Ureter (tissue), 1 donor: ENCODE data around the gene RBBP8NL. TPM values are rescaled to one million over a fixed set of nuclear protein-coding genes. Genes with fewer than 3 reads are reported as not detected.

Experiments
- DNase-seq: peaks from one replicate; pipeline ENCODE4 v3.0.0-alpha.2; 2020; ENCODE audit warnings: low spot score
- total RNA-seq: library from RNA; stranded (reverse); gene quantifications from one replicate; pipeline ENCODE4 v1.2.4, GENCODE V29; 2023
- donor health status: DM: yes; HTN: yes; CAD: no.

RBBP8NL gene
- total RNA-seq, 1 donor from 2014 or later: 11.4 TPM

- DNase-seq: no peak
These were observed 33.5 kb downstream of the RBBP8NL start for GRCh38 chr20:62393830-62394229.

GRCh38 chr20:62393335-62393665 lies 34.0 kb downstream of the RBBP8NL start:
- no peak for DNase-seq

DNA sequence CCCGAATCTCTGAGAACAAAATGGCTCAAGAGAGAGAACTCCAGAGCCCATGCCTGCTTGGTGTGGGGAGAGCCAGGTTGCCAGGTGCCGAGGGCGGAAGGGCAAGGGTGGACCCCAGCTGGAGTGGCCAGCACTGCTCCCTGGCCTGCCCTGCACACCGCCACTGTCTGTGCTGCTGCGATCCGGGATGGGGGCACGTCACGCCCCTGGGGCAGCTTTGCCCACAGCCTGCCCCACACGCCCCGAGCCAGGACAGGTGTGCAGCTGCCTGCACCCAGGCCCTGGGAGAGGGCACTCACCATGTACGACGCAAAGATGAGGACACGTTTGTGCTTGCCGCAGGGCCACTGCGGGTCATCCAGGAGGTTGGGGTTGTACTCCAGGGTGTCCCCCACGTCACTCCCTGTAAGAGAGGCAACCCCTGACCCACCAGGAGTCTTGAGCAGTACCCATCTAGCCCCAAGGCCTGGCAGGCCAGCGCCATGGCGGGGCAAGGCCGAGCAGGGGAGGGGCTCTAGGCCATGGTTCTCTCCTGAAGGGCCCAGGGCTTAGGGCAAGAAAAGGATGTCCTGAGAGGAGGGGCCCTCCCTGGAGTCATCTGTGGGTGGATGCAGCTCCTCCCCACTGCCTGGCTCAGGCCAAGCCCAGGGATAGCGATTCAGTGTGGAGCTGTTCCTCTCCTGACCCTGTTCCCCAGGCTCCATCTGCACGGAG lies 34.6 kb downstream of the RBBP8NL start:
- no peak for DNase-seq

GRCh38 chr20:62392077-62392418 lies 35.3 kb downstream of the RBBP8NL start:
- no peak for DNase-seq

GRCh38 chr20:62391165-62392076 lies 35.9 kb downstream of the RBBP8NL start:
- DNase-seq: no peak

- no peak for DNase-seq
These were observed 36.8 kb downstream of the RBBP8NL start for GRCh38 chr20:62390317-62391164.

- no peak for DNase-seq
These were observed 37.7 kb downstream of the RBBP8NL start for GRCh38 chr20:62389601-62390087.

DNA sequence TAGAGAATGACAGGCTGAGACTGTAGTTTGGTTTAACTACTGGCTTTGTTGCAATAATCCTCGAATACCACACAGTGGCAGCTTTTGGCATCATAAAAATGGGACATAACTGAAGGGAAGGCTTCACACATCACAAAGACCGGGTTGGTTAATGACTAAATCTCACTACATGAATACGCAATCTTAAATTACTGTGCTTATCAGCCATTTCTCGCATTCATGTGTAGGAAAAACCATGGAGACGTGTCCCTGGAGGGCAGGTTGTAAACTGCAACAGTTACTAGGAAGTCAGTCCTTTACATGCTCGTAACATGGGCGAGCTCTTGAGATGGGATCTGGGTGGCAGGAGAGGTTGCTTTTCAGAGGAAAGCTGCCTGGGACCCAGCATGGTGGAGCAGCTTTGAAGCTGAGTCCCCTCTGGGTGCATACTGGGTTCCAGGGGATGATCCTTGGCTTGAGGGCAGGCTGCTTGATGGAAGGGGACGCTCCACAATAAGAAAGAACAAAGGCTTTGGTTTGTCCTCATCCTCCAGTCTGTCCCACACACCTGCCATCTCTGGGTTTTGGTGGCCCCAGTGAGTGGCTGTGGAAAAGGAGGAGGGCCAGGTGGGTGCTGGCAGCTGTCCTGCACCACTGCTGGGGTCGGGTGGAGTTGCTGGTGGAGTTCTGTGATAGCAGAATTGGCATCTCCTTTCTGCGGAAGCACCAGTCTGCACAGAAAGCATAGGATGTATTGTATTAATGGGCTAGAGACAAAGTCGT lies 38.3 kb downstream of the RBBP8NL start:
- DNase-seq: no peak

- DNase-seq: no peak
These were observed 39.3 kb downstream of the RBBP8NL start for GRCh38 chr20:62387933-62388635.

GRCh38 chr20:62387219-62387913 lies 40.0 kb downstream of the RBBP8NL start:
- DNase-seq: no peak

DNA sequence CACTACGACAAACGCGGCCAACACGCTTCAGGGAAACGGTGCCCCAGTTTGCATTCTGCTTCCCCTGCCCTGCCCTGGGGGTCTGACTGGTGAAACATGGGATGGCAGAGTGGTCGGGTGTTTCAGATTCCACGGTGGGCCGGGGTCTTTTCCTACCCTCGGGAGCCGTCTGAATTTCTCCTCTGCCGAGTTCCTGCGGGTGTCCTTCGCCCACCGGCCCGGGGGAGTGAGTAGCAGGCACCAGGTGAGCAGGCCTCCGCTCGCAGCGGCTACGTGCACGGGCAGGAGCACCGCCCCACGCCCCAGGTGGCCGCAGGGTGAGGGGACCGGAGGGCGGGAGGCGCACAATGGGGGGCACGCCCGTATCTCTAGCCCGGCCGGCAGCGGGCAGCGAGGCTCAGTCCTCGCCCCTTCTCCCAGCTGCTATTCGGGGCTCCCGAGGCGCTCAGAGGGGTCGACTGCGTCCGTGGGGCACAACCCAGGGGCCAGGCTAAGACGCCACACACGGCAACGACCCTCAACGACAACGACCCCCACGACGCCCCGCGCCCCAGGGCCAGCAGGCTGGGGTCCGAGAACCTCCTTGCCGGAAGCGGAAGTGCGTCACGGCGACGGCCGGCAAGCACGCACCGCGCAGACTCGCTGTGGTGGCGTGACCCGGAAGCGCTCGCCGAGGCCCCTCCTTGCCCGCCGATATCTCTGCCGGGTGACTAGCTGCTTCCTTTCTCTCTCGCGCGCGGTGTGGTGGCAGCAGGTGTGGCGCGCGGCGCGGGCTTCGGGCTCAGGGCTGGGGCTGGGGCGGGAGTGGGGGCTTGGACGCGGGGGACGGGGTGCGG lies 40.7 kb downstream of the RBBP8NL start, which contains the start of gene RPS21:
RPS21 (plus strand) TSS at position 721 of the 836 bp plus-strand sequence. CDS start 236 bp downstream, outside the sequence.
- DNase-seq: peak; percentile 95

- no peak for DNase-seq
These were observed 44.8 kb downstream of the RBBP8NL start for GRCh38 chr20:62382306-62383198.

DNA sequence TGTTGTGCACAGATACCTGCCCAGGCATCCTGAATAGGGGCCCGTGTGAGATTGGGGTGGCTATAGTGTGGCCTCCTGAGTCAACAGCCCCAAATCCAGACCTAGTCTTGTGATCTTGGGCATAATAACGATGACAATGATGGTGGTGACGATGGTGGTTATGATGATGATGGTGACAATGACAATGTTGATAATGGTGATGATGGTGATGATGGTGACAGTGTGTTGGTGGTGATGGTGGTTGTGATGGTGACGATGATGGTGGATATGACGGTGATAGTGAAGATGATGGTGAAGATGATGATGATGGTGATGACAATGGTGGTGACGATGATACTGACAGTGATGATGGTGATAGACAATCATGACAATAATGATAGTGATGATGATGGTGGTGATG lies 45.5 kb downstream of the RBBP8NL start:
- DNase-seq: no peak

DNA sequence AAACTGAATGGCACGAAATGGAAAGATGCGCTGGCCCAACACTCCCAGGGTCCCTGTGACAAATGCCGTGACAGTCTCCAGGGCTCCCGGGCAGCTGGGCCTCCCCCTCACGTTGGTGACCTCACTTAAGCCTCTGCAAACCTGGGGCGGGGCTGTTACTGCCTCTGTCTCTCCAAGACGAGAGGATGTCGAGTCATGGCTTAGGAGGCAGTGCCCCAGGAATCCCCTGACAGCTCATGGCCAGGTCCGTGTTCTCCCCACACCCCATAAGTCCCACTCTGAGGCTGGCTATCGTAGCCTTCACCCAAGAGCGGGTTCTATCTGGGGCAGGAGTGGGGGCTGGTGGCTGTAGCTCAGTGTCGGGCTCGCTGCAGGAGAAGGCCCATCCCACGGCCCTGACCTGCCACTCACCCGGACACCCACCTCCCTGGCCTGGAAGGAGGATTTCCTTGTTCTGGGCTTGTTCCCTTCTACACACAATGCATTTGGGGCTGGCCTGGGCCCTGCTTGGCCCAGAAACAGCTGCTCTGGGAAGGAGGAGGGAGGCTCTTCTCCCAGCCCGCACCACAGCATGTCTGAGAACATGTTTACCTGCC lies 46.0 kb downstream of the RBBP8NL start:
- DNase-seq: no peak

DNA sequence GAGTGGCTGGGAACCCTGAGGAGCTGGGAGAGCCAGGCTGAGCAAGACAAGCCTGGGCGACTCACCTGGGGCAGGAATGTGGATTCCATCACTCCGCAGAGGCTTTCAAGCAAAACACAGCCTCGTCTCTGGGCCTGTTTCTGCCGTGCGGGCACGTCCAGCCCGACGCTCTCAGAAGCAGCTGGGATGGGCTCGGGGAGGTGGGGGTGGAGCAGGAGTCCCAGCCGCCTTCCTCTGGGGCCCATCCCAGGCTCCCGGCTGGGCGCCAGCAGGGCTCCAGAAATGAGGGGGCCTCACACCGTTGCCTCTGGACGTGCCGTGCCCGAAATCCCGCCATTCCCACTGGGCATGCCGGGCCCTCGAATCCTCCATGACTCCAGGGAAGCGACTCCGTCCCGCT lies 49.1 kb downstream of the RBBP8NL start:
- peak; percentile 83 for DNase-seq

GRCh38 chr20:62377615-62378178 lies 49.6 kb downstream of the RBBP8NL start:
- no peak for DNase-seq

DNA sequence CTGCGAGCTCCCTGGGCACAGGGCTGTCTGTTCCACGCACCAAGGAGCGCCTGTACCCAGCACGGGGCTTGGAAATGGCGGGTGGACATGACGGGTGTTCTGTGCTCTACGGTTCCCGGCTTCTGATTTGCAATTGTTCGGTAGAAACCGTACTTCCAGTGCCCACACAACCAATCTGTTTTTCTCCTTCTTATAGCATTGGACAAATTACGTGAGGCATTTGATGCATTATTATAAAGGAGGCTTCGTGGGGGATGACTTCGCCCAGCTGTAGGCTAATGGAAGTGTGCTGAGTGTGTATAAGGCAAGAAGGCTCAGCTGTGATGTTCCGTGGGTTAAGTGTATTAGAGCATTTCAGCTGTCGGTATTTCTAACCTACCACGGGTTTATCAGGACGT lies 50.3 kb downstream of the RBBP8NL start:
- DNase-seq: no peak
